ENCODE measurements around the gene TBX1.

DNA sequence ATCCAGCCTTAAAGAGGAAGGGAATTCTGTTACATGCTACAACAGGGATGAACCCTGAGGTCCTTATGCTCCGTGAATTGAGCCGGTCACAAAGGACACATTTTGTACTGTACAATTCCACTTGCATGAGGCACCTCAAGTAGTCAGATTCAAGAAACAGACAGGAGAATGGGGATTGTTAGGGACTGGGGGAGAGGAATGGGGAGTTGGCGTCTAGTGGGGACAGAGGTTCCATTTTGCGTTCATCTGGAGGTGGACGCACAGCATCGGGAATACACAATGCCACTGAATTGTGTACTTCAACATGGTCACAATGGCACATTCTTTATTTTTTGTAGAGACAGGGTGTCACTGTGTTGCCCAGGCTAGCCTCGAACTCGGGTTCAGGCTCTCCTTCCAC is 14.1 kb downstream of the TBX1 start:
- TF ChIP-seq, protein P1, sequence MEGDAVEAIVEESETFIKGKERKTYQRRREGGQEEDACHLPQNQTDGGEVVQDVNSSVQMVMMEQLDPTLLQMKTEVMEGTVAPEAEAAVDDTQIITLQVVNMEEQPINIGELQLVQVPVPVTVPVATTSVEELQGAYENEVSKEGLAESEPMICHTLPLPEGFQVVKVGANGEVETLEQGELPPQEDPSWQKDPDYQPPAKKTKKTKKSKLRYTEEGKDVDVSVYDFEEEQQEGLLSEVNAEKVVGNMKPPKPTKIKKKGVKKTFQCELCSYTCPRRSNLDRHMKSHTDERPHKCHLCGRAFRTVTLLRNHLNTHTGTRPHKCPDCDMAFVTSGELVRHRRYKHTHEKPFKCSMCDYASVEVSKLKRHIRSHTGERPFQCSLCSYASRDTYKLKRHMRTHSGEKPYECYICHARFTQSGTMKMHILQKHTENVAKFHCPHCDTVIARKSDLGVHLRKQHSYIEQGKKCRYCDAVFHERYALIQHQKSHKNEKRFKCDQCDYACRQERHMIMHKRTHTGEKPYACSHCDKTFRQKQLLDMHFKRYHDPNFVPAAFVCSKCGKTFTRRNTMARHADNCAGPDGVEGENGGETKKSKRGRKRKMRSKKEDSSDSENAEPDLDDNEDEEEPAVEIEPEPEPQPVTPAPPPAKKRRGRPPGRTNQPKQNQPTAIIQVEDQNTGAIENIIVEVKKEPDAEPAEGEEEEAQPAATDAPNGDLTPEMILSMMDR (IDR thresholded peaks at IDR 0.05; ENCODE audit: poor library complexity): no peak
- TF ChIP-seq EZH2phosphoT487 (IDR thresholded peaks at IDR 0.05; ENCODE audit: low read depth, severe bottlenecking, unreplicated experiment): no peak

Measured in hepatocyte (in vitro differentiated cells).